IMR-90 (cell line): ENCODE data around the gene STX18. TPM values are rescaled to one million over a fixed set of nuclear protein-coding genes. Genes with fewer than 3 reads are reported as not detected.
A peak's percentile ranks its signal among the peaks of the same experiment; 100 is the strongest.

ENCODE experiments used
- ATAC-seq: fragments of 200-7000 bp; cut with Tn5 transposase; 2 replicates; pipeline ENCODE4 v1.9.1; 2020; ENCODE audit warnings: low read depth, mild to moderate bottlenecking, moderate library complexity
- BruUV-seq: library from RNA; stranded (reverse); fragments of 400-500 nt; replicated peaks from 2 replicates; lab custom pipeline; 2021; lab: Mats Ljungman, UMichigan
- CTCF ChIA-PET: fragments of 300-600 bp; formaldehyde crosslinking; extraction: SDS; loops from one replicate; lab custom pipeline; 2021; ENCODE audit warnings: antibody characterized with exemption; lab: Yijun Ruan, JAX
- POLR2A ChIA-PET: fragments of 300-600 bp; sonication (Branson Sonifier 250); formaldehyde crosslinking; loops from one replicate; lab custom pipeline; 2022; ENCODE audit warnings: antibody characterized with exemption; ENCODE audit not compliant: unreplicated experiment; lab: Charles Lee
- DNase-seq: peaks from one replicate; pipeline ENCODE4 v3.0.0; 2013
- H2AFZ ChIP-seq: replicated peaks from 2 replicates; pipeline ENCODE3; 2013; ENCODE audit warnings: low read length, mild to moderate bottlenecking; ENCODE audit not compliant: poor library complexity
- H2AK5ac ChIP-seq: 2 replicates; pipeline ENCODE4 v1.6.1; 2013; ENCODE audit warnings: low read depth, low read length, inconsistent platforms
- H2AK9ac ChIP-seq: replicated peaks from 2 replicates; pipeline ENCODE3; 2013; ENCODE audit warnings: mild to moderate bottlenecking, low read depth, low read length, moderate library complexity; ENCODE audit not compliant: poor library complexity
- H2BK120ac ChIP-seq: 2 replicates; pipeline ENCODE4 v1.6.1; 2013; ENCODE audit warnings: low read depth, low read length, inconsistent platforms
- H2BK15ac ChIP-seq: 3 replicates; pipeline ENCODE4 v1.6.1; 2013; ENCODE audit warnings: low read depth, low read length, inconsistent platforms
- H2BK20ac ChIP-seq: 2 replicates; pipeline ENCODE4 v1.6.1; 2013; ENCODE audit warnings: low read depth, mild to moderate bottlenecking, inconsistent platforms, low read length, moderate library complexity
- H2BK5ac ChIP-seq: 2 replicates; pipeline ENCODE4 v1.6.1; 2013; ENCODE audit warnings: mild to moderate bottlenecking, low read depth, low read length, inconsistent platforms; ENCODE audit not compliant: poor library complexity, severe bottlenecking
- H3K14ac ChIP-seq: replicated peaks from 2 replicates; pipeline ENCODE4 v1.6.1; 2013; ENCODE audit warnings: low read depth, low read length, inconsistent platforms
- H3K18ac ChIP-seq: 2 replicates; pipeline ENCODE4 v1.6.1; 2013; ENCODE audit warnings: low read depth, low read length, control low read depth
- H3K23ac ChIP-seq: 2 replicates; pipeline ENCODE4 v1.6.1; 2013; ENCODE audit warnings: low read depth, low read length, inconsistent platforms
- H3K27ac ChIP-seq: 2 replicates; pipeline ENCODE4 v1.5.1; 2013; ENCODE audit warnings: mild to moderate bottlenecking, control low read depth, low read length; ENCODE audit not compliant: insufficient read depth
- H3K27me3 ChIP-seq: 2 replicates; pipeline ENCODE4 v1.6.1; 2013; ENCODE audit warnings: low read length; ENCODE audit not compliant: control insufficient read depth, insufficient read depth
- H3K36me3 ChIP-seq: 2 replicates; pipeline ENCODE4 v1.6.1; 2013; ENCODE audit warnings: low read length, mixed read lengths; ENCODE audit not compliant: control insufficient read depth, insufficient read depth
- H3K4ac ChIP-seq: 2 replicates; pipeline ENCODE4 v1.6.1; 2013; ENCODE audit warnings: low read depth, low read length, inconsistent platforms
- H3K4me1 ChIP-seq: 2 replicates; pipeline ENCODE4 v1.6.1; 2013; ENCODE audit warnings: low read length, mixed read lengths; ENCODE audit not compliant: control insufficient read depth, insufficient read depth
- H3K4me2 ChIP-seq: 2 replicates; pipeline ENCODE4 v1.6.1; 2013; ENCODE audit warnings: low read depth, mild to moderate bottlenecking, control low read depth, low read length, moderate library complexity
- H3K4me3 ChIP-seq: 2 replicates; pipeline ENCODE4 v1.5.1; 2013; ENCODE audit warnings: low read depth, mild to moderate bottlenecking, control low read depth, low read length, moderate library complexity; ENCODE audit not compliant: insufficient read depth
- H3K56ac ChIP-seq: 2 replicates; pipeline ENCODE4 v1.6.1; 2013; ENCODE audit warnings: low read length, inconsistent platforms; ENCODE audit not compliant: insufficient read depth; ENCODE audit errors: extremely low read depth
- H3K79me1 ChIP-seq, 2 experiments: 2 replicates each; pipeline ENCODE4 v1.6.1; 2013; ENCODE audit warnings: low read length in 2 of 2, inconsistent platforms in 1 of 2, low read depth in 1 of 2
- H3K9ac ChIP-seq: 2 replicates; pipeline ENCODE4 v1.6.1; 2013; ENCODE audit warnings: low read depth, low read length, control low read depth
- H3K9me1 ChIP-seq: 2 replicates; pipeline ENCODE4 v1.6.1; 2013; ENCODE audit warnings: low read length, inconsistent platforms; ENCODE audit not compliant: insufficient read depth
- H3K9me3 ChIP-seq: 2 replicates; pipeline ENCODE4 v1.6.1; 2013; ENCODE audit warnings: low read length; ENCODE audit not compliant: control insufficient read depth, insufficient read depth
- H4K20me1 ChIP-seq: 2 replicates; pipeline ENCODE4 v1.6.1; 2013; ENCODE audit warnings: low read length, inconsistent platforms; ENCODE audit not compliant: insufficient read depth
- H4K5ac ChIP-seq: 2 replicates; pipeline ENCODE4 v1.6.1; 2013; ENCODE audit warnings: mild to moderate bottlenecking, low read depth, low read length, control low read depth
- H4K8ac ChIP-seq, 2 experiments: 2 replicates each; pipeline ENCODE4 v1.6.1; 2013; ENCODE audit warnings: low read depth in 2 of 2, low read length in 2 of 2, control low read depth in 1 of 2, inconsistent platforms in 1 of 2
- H4K91ac ChIP-seq: 2 replicates; pipeline ENCODE4 v1.6.1; 2013; ENCODE audit warnings: low read depth, low read length, inconsistent platforms; ENCODE audit not compliant: insufficient read depth
- CTCF ChIP-seq: conservative IDR thresholded peaks from 2 replicates; pipeline ENCODE4 v1.5.1; 2012; ENCODE audit warnings: mild to moderate bottlenecking, low read depth, low read length, improper control_type of control experiment
- RAD21 ChIP-seq: IDR thresholded peaks from 2 replicates; pipeline ENCODE4 v1.6.1; 2012; ENCODE audit warnings: low read length, improper control_type of control experiment
- RCOR1 ChIP-seq: IDR thresholded peaks from 2 replicates; pipeline ENCODE4 v1.6.1; 2012; ENCODE audit warnings: mild to moderate bottlenecking, low read length, improper control_type of control experiment; ENCODE audit not compliant: insufficient replicate concordance
- WGBS, 2 experiments: methylation state at CpG; one replicate each; pipeline versions ENCODE4 v1.1.5 to v1.1.7; 2013; ENCODE audit warnings: missing lambda C conversion rate in 2 of 2; ENCODE audit not compliant: insufficient read length in 1 of 2; ENCODE audit errors: extremely low coverage in 2 of 2; 5-methylcytosine and 5-hydroxymethylcytosine counted together
- dilution Hi-C: fragments of 300-500 bp; cut with HindIII; formaldehyde crosslinking; loops from one replicate; pipeline ENCODE4 v1.14.3; 2018; ENCODE audit warnings: low sequenced_read_pairs; ENCODE audit not compliant: unreplicated experiment
- in situ Hi-C: fragments of 300-500 bp; cut with MboI; formaldehyde crosslinking; loops from 3 replicates; pipeline ENCODE4 v1.14.3; 2019; ENCODE audit warnings: low sequenced_read_pairs, inconsistent platforms, mixed read lengths
- intact Hi-C: fragments of 100-400 bp; cut with micrococcal nuclease; formaldehyde crosslinking; loops from 2 replicates; pipeline ENCODE4 v1.10.0; 2022
- polyA plus RNA-seq, 3 experiments: library from polyadenylated mRNA; depleted of rRNA; stranded (reverse); fragments of >200 nt; gene quantifications; 2 replicates each; pipeline ENCODE4 v1.2.3, GENCODE V29; 2012; ENCODE audit warnings: low replicate concordance in 1 of 3
- total RNA-seq: library from RNA; depleted of rRNA; stranded (reverse); fragments of >200 nt; gene quantifications from 2 replicates; pipeline ENCODE4 v1.2.3, GENCODE V29; 2012

STX18 gene
- total and polyA plus RNA-seq, 2 of the 4 experiments (the other 2 are of a cell fraction): 20.1 to 23.4 TPM

GRCh38 chr4:4384837-4385236 lies 157.0 kb downstream of the STX18 start:
- Histone ChIP-seq H3K14ac (no peak overlapping the region), H3K4me3 (no peak overlapping the region), H4K5ac (no peak overlapping the region), H4K91ac (no peak overlapping the region), H2BK5ac (no peak overlapping the region), H2AFZ (no peak overlapping the region), H4K8ac (no peak overlapping the region), H3K23ac (no peak overlapping the region), H2AK5ac (no peak overlapping the region), H3K4ac (no peak overlapping the region), H3K4me1 (peaks cover 4% of the 10 kb centered on the region; the same call in 1 of the 2 replicates), H2BK15ac (no peak overlapping the region), H4K20me1 (no peaks in the 10 kb centered on the region; the same call in 1 of the 2 replicates), H3K79me1 (no peaks in the 10 kb centered on the region), H3K18ac (no peak overlapping the region), H3K9me1 (no peaks in the 10 kb centered on the region), H2BK120ac (no peak overlapping the region), H3K9me3 (no peaks in the 10 kb centered on the region), H3K9ac (no peak overlapping the region), H3K36me3 (no peaks in the 10 kb centered on the region), H3K56ac (no peak overlapping the region), H3K27ac (no peak overlapping the region), H3K4me2 (no peak overlapping the region), H2AK9ac (no peak overlapping the region), H2BK20ac (no peak overlapping the region), H3K27me3 (peaks cover 81% of the 10 kb centered on the region)
- TF ChIP-seq RCOR1 (no peak), CTCF (peak; percentile 23; the same call in 1 of the 2 replicates), RAD21 (peak; percentile 19; the same call in 1 of the 2 replicates)
- peak; percentile 2 for DNase-seq
- 24% methylated on average over 3 of the region's 5 CpGs; no CpG with 5 or more reads in 1 of the 2 experiments for WGBS, 2 experiments
- POLR2A ChIA-PET: no interaction called here
- ATAC-seq: no peak
- CTCF ChIA-PET: interaction anchor here (1.1 to 1.8 kb wide), 2 partner anchors 10 to 46 kb away, joined by 4 to 8 read pairs; no protein-coding TSS in a partner anchor
- no TSS peak for BruUV-seq
- in situ Hi-C loops: no loop called here
- intact Hi-C loops: no loop called here
- dilution Hi-C loops: no loop called here
